ENCODE measurements around the gene SKIC3.

Gene SKIC3

GRCh38 chr5:95554647-95555548 lies at the start of gene SKIC3, which contains the start of gene ARSK:
TSS of gene SKIC3 (minus strand) at chr5:95554977. CDS start at chr5:95547150, 7,827 bp downstream.
TSS of gene ARSK (plus strand) at chr5:95555101. CDS start at chr5:95555279, 178 bp downstream.
- DNase-seq: peak; percentile 76 to 97 (median 92)

GRCh38 chr5:95600557-95600956 lies 45.8 kb upstream of the SKIC3 start:
- no peak for DNase-seq

GRCh38 chr5:95599252-95599651 lies 44.5 kb upstream of the SKIC3 start:
- DNase-seq: no peak

GRCh38 chr5:95595289-95595931 lies 40.6 kb upstream of the SKIC3 start:
- DNase-seq: no peak

GRCh38 chr5:95591490-95591901 lies 36.7 kb upstream of the SKIC3 start:
- no peak for DNase-seq

GRCh38 chr5:95590880-95591279 lies 36.1 kb upstream of the SKIC3 start:
- DNase-seq: no peak

GRCh38 chr5:95583992-95584391 lies 29.2 kb upstream of the SKIC3 start:
- DNase-seq: no peak

- DNase-seq: no peak
These were observed 26.8 kb upstream of the SKIC3 start for GRCh38 chr5:95581576-95581975.

- DNase-seq: no peak
These were observed 17.2 kb upstream of the SKIC3 start for GRCh38 chr5:95572016-95572415.

GRCh38 chr5:95565280-95565920 lies 10.6 kb upstream of the SKIC3 start:
- no peak for DNase-seq

- DNase-seq: no peak
These were observed 9.7 kb upstream of the SKIC3 start for GRCh38 chr5:95564450-95564849.

GRCh38 chr5:95563367-95563766 lies 8.6 kb upstream of the SKIC3 start:
- no peak for DNase-seq

GRCh38 chr5:95562282-95562681 lies 7.5 kb upstream of the SKIC3 start:
- DNase-seq: no peak

GRCh38 chr5:95557841-95558240 lies 3.1 kb upstream of the SKIC3 start:
- no peak for DNase-seq

GRCh38 chr5:95555553-95555952 lies 776 bp upstream of the SKIC3 start:
- no peak for DNase-seq

GRCh38 chr5:95554331-95554646 lies 488 bp downstream of the SKIC3 start:
- DNase-seq: no peak

GRCh38 chr5:95549030-95549429 lies 5.7 kb downstream of the SKIC3 start:
- no peak for DNase-seq

- no peak for DNase-seq
These were observed 11.6 kb downstream of the SKIC3 start for GRCh38 chr5:95543017-95543705.

GRCh38 chr5:95537501-95537900 lies 17.3 kb downstream of the SKIC3 start:
- DNase-seq: no peak

- DNase-seq: no peak
These were observed 21.0 kb downstream of the SKIC3 start for GRCh38 chr5:95533761-95534160.

GRCh38 chr5:95533106-95533505 lies 21.7 kb downstream of the SKIC3 start:
- DNase-seq: no peak

GRCh38 chr5:95532415-95532814 lies 22.4 kb downstream of the SKIC3 start:
- DNase-seq: no peak
